Panc1 (cell line): Measurements from ENCODE around the gene NT5DC3. TPM values are rescaled to one million over a fixed set of nuclear protein-coding genes. Genes with fewer than 3 reads are reported as not detected.

ENCODE experiments used
- ATAC-seq: fragments of 200-7000 bp; cut with Tn5 transposase; 2 replicates; pipeline ENCODE4 v1.9.1; 2020; ENCODE audit warnings: mild to moderate bottlenecking, moderate library complexity
- BruUV-seq: library from RNA; stranded (reverse); fragments of 400-500 nt; replicated peaks from 2 replicates; lab custom pipeline; 2021; lab: Mats Ljungman, UMichigan
- CTCF ChIA-PET: fragments of 300-600 bp; sonication (Branson Sonifier 250); formaldehyde crosslinking; loops from one replicate; lab custom pipeline; 2022; ENCODE audit warnings: antibody characterized with exemption; lab: Charles Lee
- POLR2A ChIA-PET: fragments of 300-600 bp; sonication (Branson Sonifier 250); formaldehyde crosslinking; loops from one replicate; lab custom pipeline; 2022; ENCODE audit warnings: antibody characterized with exemption; lab: Charles Lee
- DNase-seq: peaks from one replicate; pipeline ENCODE4 v3.0.0-alpha.2; 2010; ENCODE audit warnings: low read depth, low spot score
- H3K27ac ChIP-seq: 2 replicates; pipeline ENCODE4 v1.5.1; 2011; ENCODE audit warnings: mild to moderate bottlenecking, low read length, inconsistent platforms
- H3K27me3 ChIP-seq: fragments of 200-500 bp; sonication (Bioruptor generic); 2 replicates; pipeline ENCODE4 v1.6.0; 2014; ENCODE audit warnings: low read length, inconsistent platforms; ENCODE audit not compliant: control insufficient read depth, insufficient read depth
- H3K36me3 ChIP-seq: fragments of 200-500 bp; sonication (Bioruptor generic); 2 replicates; pipeline ENCODE4 v1.5.1; 2014; ENCODE audit warnings: inconsistent platforms, mild to moderate bottlenecking, low read length, moderate library complexity; ENCODE audit not compliant: control insufficient read depth, insufficient read depth
- H3K4me1 ChIP-seq: 2 replicates; pipeline ENCODE4 v1.5.1; 2011; ENCODE audit warnings: inconsistent platforms, mild to moderate bottlenecking, low read length, moderate library complexity; ENCODE audit not compliant: control insufficient read depth, insufficient read depth
- H3K4me3 ChIP-seq, 2 experiments: 2 replicates each; pipeline ENCODE4 v1.5.1; 2011 to 2012; ENCODE audit warnings: low read depth in 2 of 2, low read length in 2 of 2, mild to moderate bottlenecking in 2 of 2, inconsistent platforms in 1 of 2, moderate library complexity in 1 of 2
- H3K9me3 ChIP-seq: fragments of 200-500 bp; sonication (Bioruptor generic); 2 replicates; pipeline ENCODE4 v1.5.1; 2014; ENCODE audit warnings: low read depth, mild to moderate bottlenecking, inconsistent platforms, low read length, moderate library complexity; ENCODE audit not compliant: control insufficient read depth, insufficient read depth
- POLR2AphosphoS5 ChIP-seq: IDR thresholded peaks from 2 replicates; pipeline ENCODE4 v1.6.1; 2012; ENCODE audit warnings: mild to moderate bottlenecking, low read depth, low read length, moderate library complexity
- SIN3A ChIP-seq: IDR thresholded peaks from 2 replicates; pipeline ENCODE4 v1.6.1; 2012; ENCODE audit warnings: low read depth, mild to moderate bottlenecking, low read length, moderate library complexity, borderline replicate concordance; ENCODE audit not compliant: insufficient read depth
- TCF7L2 ChIP-seq: IDR thresholded peaks from 2 replicates; pipeline ENCODE4 v1.6.1; 2011; ENCODE audit warnings: mild to moderate bottlenecking, low read depth, low read length, inconsistent platforms
- in situ Hi-C: cut with HindIII; loops from 2 replicates; pipeline ENCODE4 v1.10.0; 2016; ENCODE audit warnings: low sequenced_read_pairs, low pct_unique_long_range_greater_than_20kb
- intact Hi-C: fragments of 100-400 bp; cut with micrococcal nuclease; formaldehyde crosslinking; loops from one replicate; pipeline ENCODE4 v1.10.0; 2022; ENCODE audit not compliant: unreplicated experiment
- total RNA-seq: library from RNA; stranded (reverse); gene quantifications from one replicate; pipeline ENCODE4 v1.2.1, GENCODE V29; 2021; ENCODE audit not compliant: unreplicated experiment
- TF ChIP-seq, protein P1 (sequence below): fragments of 450-650 bp; IDR thresholded peaks from 2 replicates; pipeline ENCODE4 v1.5.1; 2017; ENCODE audit warnings: mild to moderate bottlenecking
- TF ChIP-seq, protein P2 (sequence below), 2 experiments: IDR thresholded peaks; 2 replicates each; pipeline ENCODE4 v1.6.1; 2011 to 2012; ENCODE audit warnings: low read depth in 2 of 2, control low read depth in 1 of 2, low read length in 1 of 2, mild to moderate bottlenecking in 1 of 2, moderate library complexity in 1 of 2; ENCODE audit not compliant: insufficient read depth in 1 of 2

Gene NT5DC3
- total RNA-seq, 1 experiment from 2014 or later, result 24.9 TPM

DNA sequence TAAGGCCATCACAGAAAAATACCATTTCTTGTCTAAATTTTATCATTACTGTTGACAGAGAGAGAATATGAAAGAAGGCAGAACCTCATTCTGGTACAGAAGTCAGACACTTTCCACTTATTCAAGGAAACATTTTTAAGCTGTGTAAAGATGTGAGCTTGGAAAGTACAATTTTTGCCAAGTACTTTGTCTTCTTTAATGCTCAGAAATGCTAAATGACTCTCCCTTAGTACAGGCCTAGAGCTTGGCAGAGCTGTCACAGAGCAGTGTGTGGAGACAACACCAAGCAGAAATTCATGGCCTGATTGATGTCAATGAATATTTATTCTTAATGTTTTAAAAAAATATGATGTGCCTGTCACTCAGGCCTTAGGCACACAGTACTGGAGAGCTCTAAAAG is 20.7 kb downstream of the NT5DC3 start:
- in situ Hi-C loops (no loop called here), intact Hi-C loops (no loop called here)
- no TSS peak for BruUV-seq
- no peak overlapping the region for H3K27ac ChIP-seq
- ChIA-PET CTCF (no interaction called here), POLR2A (no interaction called here)
- no peak for TF ChIP-seq TCF7L2
- TF ChIP-seq SIN3A, result no peak
- TF ChIP-seq POLR2AphosphoS5, result no peak
- TF ChIP-seq, protein P1, sequence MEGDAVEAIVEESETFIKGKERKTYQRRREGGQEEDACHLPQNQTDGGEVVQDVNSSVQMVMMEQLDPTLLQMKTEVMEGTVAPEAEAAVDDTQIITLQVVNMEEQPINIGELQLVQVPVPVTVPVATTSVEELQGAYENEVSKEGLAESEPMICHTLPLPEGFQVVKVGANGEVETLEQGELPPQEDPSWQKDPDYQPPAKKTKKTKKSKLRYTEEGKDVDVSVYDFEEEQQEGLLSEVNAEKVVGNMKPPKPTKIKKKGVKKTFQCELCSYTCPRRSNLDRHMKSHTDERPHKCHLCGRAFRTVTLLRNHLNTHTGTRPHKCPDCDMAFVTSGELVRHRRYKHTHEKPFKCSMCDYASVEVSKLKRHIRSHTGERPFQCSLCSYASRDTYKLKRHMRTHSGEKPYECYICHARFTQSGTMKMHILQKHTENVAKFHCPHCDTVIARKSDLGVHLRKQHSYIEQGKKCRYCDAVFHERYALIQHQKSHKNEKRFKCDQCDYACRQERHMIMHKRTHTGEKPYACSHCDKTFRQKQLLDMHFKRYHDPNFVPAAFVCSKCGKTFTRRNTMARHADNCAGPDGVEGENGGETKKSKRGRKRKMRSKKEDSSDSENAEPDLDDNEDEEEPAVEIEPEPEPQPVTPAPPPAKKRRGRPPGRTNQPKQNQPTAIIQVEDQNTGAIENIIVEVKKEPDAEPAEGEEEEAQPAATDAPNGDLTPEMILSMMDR, result no peak
- TF ChIP-seq, protein P2, sequence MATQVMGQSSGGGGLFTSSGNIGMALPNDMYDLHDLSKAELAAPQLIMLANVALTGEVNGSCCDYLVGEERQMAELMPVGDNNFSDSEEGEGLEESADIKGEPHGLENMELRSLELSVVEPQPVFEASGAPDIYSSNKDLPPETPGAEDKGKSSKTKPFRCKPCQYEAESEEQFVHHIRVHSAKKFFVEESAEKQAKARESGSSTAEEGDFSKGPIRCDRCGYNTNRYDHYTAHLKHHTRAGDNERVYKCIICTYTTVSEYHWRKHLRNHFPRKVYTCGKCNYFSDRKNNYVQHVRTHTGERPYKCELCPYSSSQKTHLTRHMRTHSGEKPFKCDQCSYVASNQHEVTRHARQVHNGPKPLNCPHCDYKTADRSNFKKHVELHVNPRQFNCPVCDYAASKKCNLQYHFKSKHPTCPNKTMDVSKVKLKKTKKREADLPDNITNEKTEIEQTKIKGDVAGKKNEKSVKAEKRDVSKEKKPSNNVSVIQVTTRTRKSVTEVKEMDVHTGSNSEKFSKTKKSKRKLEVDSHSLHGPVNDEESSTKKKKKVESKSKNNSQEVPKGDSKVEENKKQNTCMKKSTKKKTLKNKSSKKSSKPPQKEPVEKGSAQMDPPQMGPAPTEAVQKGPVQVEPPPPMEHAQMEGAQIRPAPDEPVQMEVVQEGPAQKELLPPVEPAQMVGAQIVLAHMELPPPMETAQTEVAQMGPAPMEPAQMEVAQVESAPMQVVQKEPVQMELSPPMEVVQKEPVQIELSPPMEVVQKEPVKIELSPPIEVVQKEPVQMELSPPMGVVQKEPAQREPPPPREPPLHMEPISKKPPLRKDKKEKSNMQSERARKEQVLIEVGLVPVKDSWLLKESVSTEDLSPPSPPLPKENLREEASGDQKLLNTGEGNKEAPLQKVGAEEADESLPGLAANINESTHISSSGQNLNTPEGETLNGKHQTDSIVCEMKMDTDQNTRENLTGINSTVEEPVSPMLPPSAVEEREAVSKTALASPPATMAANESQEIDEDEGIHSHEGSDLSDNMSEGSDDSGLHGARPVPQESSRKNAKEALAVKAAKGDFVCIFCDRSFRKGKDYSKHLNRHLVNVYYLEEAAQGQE (IDR thresholded peaks at IDR 0.05; ENCODE audit: insufficient read depth in 1 of 2, low read depth in 2 of 2, low read length in 1 of 2), result no peak
- H3K36me3 ChIP-seq, result no peaks in the 10 kb centered on the region; the same call in 1 of the 2 replicates
- no peak for ATAC-seq
- no peak overlapping the region for H3K4me3 ChIP-seq
- no peaks in the 10 kb centered on the region for H3K9me3 ChIP-seq
- H3K27me3 ChIP-seq, result no peaks in the 10 kb centered on the region
- DNase-seq, result no peak
- H3K4me1 ChIP-seq, result peaks cover 3% of the 10 kb centered on the region; the same call in 1 of the 2 replicates

DNA sequence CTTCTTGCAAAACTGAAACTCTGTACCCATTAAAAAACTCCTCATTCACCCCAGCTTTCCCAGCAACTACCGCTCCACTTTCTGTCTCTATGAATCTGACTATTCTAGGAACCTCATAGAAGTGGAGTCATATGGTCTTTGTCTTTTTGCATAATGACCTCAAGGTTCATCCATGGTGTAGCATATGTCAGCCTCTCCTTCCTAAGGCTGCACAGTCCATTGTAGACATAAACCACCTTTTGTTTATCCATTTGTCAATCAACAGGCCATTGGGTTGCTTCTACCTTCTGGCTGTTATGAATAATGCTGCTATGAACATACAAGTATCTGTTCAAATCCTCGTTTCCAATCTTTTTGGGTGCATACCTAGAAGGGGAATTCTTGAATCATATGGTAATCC is 21.1 kb downstream of the NT5DC3 start:
- CTCF ChIA-PET, result no interaction called here
- Histone ChIP-seq H3K4me3 (no peak overlapping the region), H3K9me3 (no peaks in the 10 kb centered on the region), H3K27ac (no peak overlapping the region), H3K4me1 (peaks cover 3% of the 10 kb centered on the region; the same call in 1 of the 2 replicates), H3K36me3 (no peaks in the 10 kb centered on the region; the same call in 1 of the 2 replicates), H3K27me3 (no peaks in the 10 kb centered on the region)
- no peak for TF ChIP-seq POLR2AphosphoS5
- TF ChIP-seq, protein P2 (IDR thresholded peaks at IDR 0.05; ENCODE audit: insufficient read depth in 1 of 2, low read depth in 2 of 2, low read length in 1 of 2), result no peak
- TF ChIP-seq SIN3A, result no peak
- TF ChIP-seq TCF7L2, result no peak
- TF ChIP-seq, protein P1, result no peak
- BruUV-seq, result no TSS peak
- in situ Hi-C loops, result no loop called here
- intact Hi-C loops, result no loop called here
- POLR2A ChIA-PET, result no interaction called here
- ATAC-seq, result no peak
- DNase-seq, result no peak
